K562 (cell line): ENCODE data around the gene ZC3H13. TPM values are rescaled to one million over a fixed set of nuclear protein-coding genes. Genes with fewer than 3 reads are reported as not detected.

ENCODE experiments used
- ATAC-seq: fragments of 200-7000 bp; cut with Tn5 transposase; 3 replicates; pipeline ENCODE4 v1.9.1; 2020; ENCODE audit warnings: moderate library complexity
- BruUV-seq: library from RNA; stranded (reverse); fragments of 400-500 nt; replicated peaks from 2 replicates; lab custom pipeline; 2021; lab: Mats Ljungman, UMichigan
- CTCF ChIA-PET: fragments of 300-600 bp; formaldehyde crosslinking; extraction: SDS; loops from one replicate; lab custom pipeline; 2021; ENCODE audit warnings: low intra/inter-chr PET ratio; lab: Yijun Ruan, JAX
- POLR2A ChIA-PET: fragments of 300-600, 350-650 bp; sonication (Branson Sonifier 250); formaldehyde crosslinking; extraction: SDS; loops from one replicate; lab custom pipeline; 2021; ENCODE audit warnings: antibody characterized with exemption, inconsistent platforms; lab: Yijun Ruan, JAX
- DNase-seq, 4 experiments: peaks; one replicate each; pipeline versions ENCODE4 v3.0.0 to v3.0.0-alpha.2; 2011 to 2018; ENCODE audit warnings: low spot score in 3 of 4, mixed read lengths in 3 of 4; ENCODE audit errors: extremely low read depth in 1 of 4
- FAIRE-seq: peaks from 2 replicates; lab custom pipeline; 2011; peaks lifted over from hg19 to GRCh38; lab: Jason Lieb, UNC
- H2AFZ ChIP-seq: 2 replicates; pipeline ENCODE4 v1.6.0; 2011; ENCODE audit warnings: low read depth, low read length, control low read depth, inconsistent platforms
- H3K27ac ChIP-seq: fragments of 200-600 bp; 3 replicates; pipeline ENCODE4 v1.8.0; 2011; ENCODE audit warnings: low read depth, mild to moderate bottlenecking, control low read depth, inconsistent platforms, low read length, moderate library complexity, mixed read lengths; ENCODE audit errors: extremely low read depth
- H3K27me3 ChIP-seq, 2 experiments: fragments of 300-600 bp in 1 of 2; 2 replicates in 1 of 2; 3 replicates in 1 of 2; pipeline versions ENCODE4 v1.6.0 to v1.8.0; 2011; ENCODE audit warnings: inconsistent platforms in 2 of 2, low read length in 2 of 2, mild to moderate bottlenecking in 1 of 2, mixed read lengths in 1 of 2, moderate library complexity in 1 of 2; ENCODE audit not compliant: control insufficient read depth in 2 of 2, insufficient read depth in 2 of 2
- H3K36me3 ChIP-seq: fragments of 300-600 bp; 3 replicates; pipeline ENCODE4 v1.8.0; 2011; ENCODE audit warnings: mild to moderate bottlenecking, low read length, inconsistent platforms; ENCODE audit not compliant: control insufficient read depth, insufficient read depth
- H3K4me1 ChIP-seq, 2 experiments: fragments of 200-600 bp in 1 of 2; replicated peaks in 1 of 2; 2 replicates in 1 of 2; 3 replicates in 1 of 2; pipeline versions ENCODE4 v1.5.1 to v1.8.0; 2011; ENCODE audit warnings: inconsistent platforms in 2 of 2, low read length in 2 of 2, mild to moderate bottlenecking in 1 of 2, mixed read lengths in 1 of 2, moderate library complexity in 1 of 2; ENCODE audit not compliant: control insufficient read depth in 2 of 2, insufficient read depth in 2 of 2
- H3K4me2 ChIP-seq: 2 replicates; pipeline ENCODE4 v1.6.1; 2011; ENCODE audit warnings: low read length, control low read depth, inconsistent platforms, mixed read lengths; ENCODE audit not compliant: insufficient read depth
- H3K4me3 ChIP-seq: fragments of 200-600 bp; sonication (generic), shearing (Covaris generic); 2 replicates; pipeline ENCODE4 v1.5.1; 2016; ENCODE audit warnings: control low read depth, inconsistent platforms
- H3K79me2 ChIP-seq: fragments of 200-600 bp; 3 replicates; pipeline ENCODE4 v1.8.0; 2011; ENCODE audit warnings: low read length, inconsistent platforms; ENCODE audit not compliant: control insufficient read depth, insufficient read depth
- H3K9ac ChIP-seq, 2 experiments: 2 replicates each; pipeline versions ENCODE4 v1.6.0 to v1.6.1; 2011; ENCODE audit warnings: low read depth in 2 of 2, low read length in 2 of 2, control low read depth in 1 of 2, inconsistent platforms in 1 of 2, mild to moderate bottlenecking in 1 of 2, mixed read lengths in 1 of 2; ENCODE audit not compliant: insufficient read depth in 1 of 2
- H3K9me1 ChIP-seq: one replicate; pipeline ENCODE4 v1.6.0; 2011; ENCODE audit warnings: inconsistent platforms, mild to moderate bottlenecking, low read length, moderate library complexity; ENCODE audit not compliant: control insufficient read depth, insufficient read depth
- H3K9me3 ChIP-seq: replicated peaks from 2 replicates; pipeline ENCODE4 v1.5.1; 2011; ENCODE audit warnings: low read depth, low read length, inconsistent platforms; ENCODE audit not compliant: control insufficient read depth, insufficient read depth
- H4K20me1 ChIP-seq: replicated peaks from 2 replicates; pipeline ENCODE4 v1.6.1; 2011; ENCODE audit warnings: low read length, inconsistent platforms, mixed read lengths; ENCODE audit not compliant: control insufficient read depth, insufficient read depth
- CBX1 ChIP-seq: sonication (generic); IDR thresholded peaks from 2 replicates; pipeline ENCODE4 v1.6.1; 2016; ENCODE audit warnings: antibody characterized with exemption, low read depth, mild to moderate bottlenecking
- ELF4 ChIP-seq: fragments of 450-650 bp; formaldehyde crosslinking; IDR thresholded peaks from 2 replicates; pipeline ENCODE4 v1.4.0; 2022; ENCODE audit warnings: missing genetic modification characterization
- SREBF2 ChIP-seq: sonication (generic); formaldehyde crosslinking; IDR thresholded peaks from 2 replicates; pipeline ENCODE4 v1.4.0; 2020; ENCODE audit warnings: mild to moderate bottlenecking, missing genetic modification reagents
- SRSF1 ChIP-seq: fragments of 200-400 bp; formaldehyde crosslinking; IDR thresholded peaks from 2 replicates; pipeline ENCODE4 v1.6.1; 2017; ENCODE audit warnings: mild to moderate bottlenecking, low read depth, low read length, moderate library complexity
- ZNF165 ChIP-seq: fragments of 250-450 bp; sonication (Bioruptor Pico); IDR thresholded peaks from 2 replicates; pipeline ENCODE4 v1.4.0; 2020; ENCODE audit warnings: borderline replicate concordance
- WGBS: fragments of 100-300 bp; shearing (Covaris generic); methylation state at CpG from one replicate; pipeline ENCODE4 v1.1.6; 2016; ENCODE audit warnings: low coverage, mixed read lengths; ENCODE audit not compliant: insufficient coverage; ENCODE audit errors: missing lambda C conversion rate; 5-methylcytosine and 5-hydroxymethylcytosine counted together
- in situ Hi-C: fragments of 300-500 bp; cut with MboI; formaldehyde crosslinking; loops from 4 replicates; pipeline ENCODE4 v1.15.0; 2018; ENCODE audit warnings: inconsistent platforms, mixed read lengths
- intact Hi-C: fragments of 100-400 bp; cut with micrococcal nuclease; formaldehyde crosslinking; loops from 2 replicates; pipeline ENCODE4 v1.14.2; 2022
- polyA plus RNA-seq, 8 experiments: library from polyadenylated mRNA; depleted of rRNA in 4 of 8; stranded (reverse) in 5 of 8; unstranded in 3 of 8; fragments of >200 nt; fragmentation: Nextera tagmentation in 2 of 8; fragmentation: Illumina TruSeq in 1 of 8; extraction: Ambion mirVana in 2 of 8; extraction: Trizol in 1 of 8; gene quantifications; 2 replicates each; pipeline versions ENCODE4 v1.2.1 to v1.2.3, GENCODE V29; 2011 to 2014; ENCODE audit warnings: inconsistent platforms in 1 of 8, missing spikeins in 1 of 8
- total RNA-seq, 7 experiments: library from RNA; depleted of rRNA in 6 of 7; stranded (reverse); fragments of >200 nt in 6 of 7; fragmentation: Illumina TruSeq in 2 of 7; extraction: Trizol in 2 of 7; gene quantifications; 2 replicates each; pipeline versions ENCODE4 v1.2.1 to v1.2.3, GENCODE V29; 2011 to 2021; ENCODE audit warnings: low replicate concordance in 1 of 7
- TF ChIP-seq, protein P1 (sequence below), 2 experiments: fragments of 450-650 bp in 1 of 2; sonication (generic) in 1 of 2; formaldehyde crosslinking; conservative IDR thresholded peaks; 2 replicates each; pipeline versions ENCODE4 v1.4.0 to v1.8.1; 2020 to 2022; ENCODE audit warnings: mild to moderate bottlenecking in 1 of 2, missing genetic modification reagents in 1 of 2
- TF ChIP-seq, protein P2 (sequence below), 3 experiments: IDR thresholded peaks in 2 of 3; conservative IDR thresholded peaks in 1 of 3; 2 replicates each; pipeline ENCODE4 v1.5.1; 2011 to 2012; ENCODE audit warnings: low read length in 3 of 3, mild to moderate bottlenecking in 3 of 3, control low read depth in 2 of 3, improper control_type of control experiment in 1 of 3, inconsistent platforms in 1 of 3, low read depth in 1 of 3, mixed read lengths in 1 of 3, moderate library complexity in 1 of 3; ENCODE audit not compliant: insufficient read depth in 2 of 3

ZC3H13 gene
- total and polyA plus RNA-seq, 9 of the 15 experiments (the other 6 are each of a cell fraction or from before 2014, with no cell fraction given), result 4.9 to 27.6 (median 12.1) TPM

DNA sequence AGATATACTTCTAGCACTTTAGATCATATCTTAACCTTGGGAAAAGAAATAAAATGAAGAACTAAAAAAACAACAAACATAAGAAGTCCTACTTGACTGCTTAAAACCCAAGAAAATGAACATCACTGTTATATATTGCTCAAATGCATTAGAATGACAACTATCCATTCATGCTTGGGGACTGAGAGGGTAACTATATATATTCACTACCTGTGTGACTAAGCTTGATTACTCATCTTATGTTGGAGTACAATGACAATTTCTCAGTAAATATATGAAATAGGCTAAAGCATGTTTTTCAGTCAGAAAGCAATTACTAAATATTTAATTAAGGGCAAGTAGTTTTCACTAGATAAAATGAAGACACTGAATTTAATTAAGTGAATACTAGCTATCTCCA lies 40.1 kb downstream of the ZC3H13 start:
- Histone ChIP-seq H3K4me2 (no peak overlapping the region), H3K9ac (no peak overlapping the region), H3K4me3 (no peak overlapping the region), H4K20me1 (no peaks in the 10 kb centered on the region), H3K36me3 (peaks cover 52% of the 10 kb centered on the region), H3K9me1 (no peaks in the 10 kb centered on the region), H3K27me3 (no peaks in the 10 kb centered on the region), H3K4me1 (no peaks in the 10 kb centered on the region)
- no peak for DNase-seq
- intact Hi-C loops (no loop called here), in situ Hi-C loops (no loop called here)
- POLR2A ChIA-PET, result no interaction called here
- CTCF ChIA-PET, result no interaction called here
- ATAC-seq, result no peak
- BruUV-seq, result no TSS peak
- TF ChIP-seq ELF4 (CRISPR knock-in tag) (no peak), SRSF1 (no peak), ZNF165 (no peak), SREBF2 (CRISPR knock-in tag) (no peak)
- TF ChIP-seq, protein P1, sequence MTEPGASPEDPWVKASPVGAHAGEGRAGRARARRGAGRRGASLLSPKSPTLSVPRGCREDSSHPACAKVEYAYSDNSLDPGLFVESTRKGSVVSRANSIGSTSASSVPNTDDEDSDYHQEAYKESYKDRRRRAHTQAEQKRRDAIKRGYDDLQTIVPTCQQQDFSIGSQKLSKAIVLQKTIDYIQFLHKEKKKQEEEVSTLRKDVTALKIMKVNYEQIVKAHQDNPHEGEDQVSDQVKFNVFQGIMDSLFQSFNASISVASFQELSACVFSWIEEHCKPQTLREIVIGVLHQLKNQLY (CRISPR knock-in tag; conservative IDR thresholded peaks at IDR 0.05), result no peak
- TF ChIP-seq, all 486 proteins: peak for 0
- no peaks in the 10 kb centered on the region for H3K79me2 ChIP-seq
- no peak overlapping the region for H3K27ac ChIP-seq
- H3K9me3 ChIP-seq, result no peaks in the 10 kb centered on the region
- no peak for FAIRE-seq
- no peak overlapping the region for H2AFZ ChIP-seq

DNA sequence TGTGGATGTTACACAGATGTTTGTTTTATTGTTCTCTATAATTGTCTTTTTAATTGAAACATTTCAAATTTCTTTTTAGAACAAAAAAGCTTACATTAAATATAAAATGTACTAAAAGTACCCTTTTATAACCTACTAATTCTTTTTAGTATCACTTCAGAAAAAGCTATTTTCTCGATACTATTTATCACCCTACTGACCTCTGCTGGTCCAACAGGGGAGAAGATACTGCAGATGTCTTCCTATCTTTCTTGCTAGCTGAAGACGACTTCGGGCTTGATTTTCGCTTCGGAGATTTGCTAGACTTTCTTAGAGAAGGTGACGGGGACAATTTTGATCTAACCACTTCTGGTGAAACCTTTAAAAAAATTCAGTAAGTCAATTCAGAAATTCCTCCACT lies 42.4 kb downstream of the ZC3H13 start:
- Histone ChIP-seq H3K36me3 (peaks cover 40% of the 10 kb centered on the region; the same call in 2 of the 3 replicates), H3K27me3 (no peaks in the 10 kb centered on the region), H3K9me3 (no peaks in the 10 kb centered on the region), H3K4me2 (no peak overlapping the region), H3K79me2 (no peaks in the 10 kb centered on the region), H3K4me1 (no peaks in the 10 kb centered on the region; a peak in 1 of 5 replicates), H3K9me1 (no peaks in the 10 kb centered on the region), H4K20me1 (no peaks in the 10 kb centered on the region), H3K9ac (no peak overlapping the region), H3K4me3 (no peak overlapping the region), H2AFZ (no peak overlapping the region), H3K27ac (no peak overlapping the region)
- intact Hi-C loops (no loop called here), in situ Hi-C loops (no loop called here)
- no TSS peak for BruUV-seq
- TF ChIP-seq CBX1, result no peak
- TF ChIP-seq, protein P2, sequence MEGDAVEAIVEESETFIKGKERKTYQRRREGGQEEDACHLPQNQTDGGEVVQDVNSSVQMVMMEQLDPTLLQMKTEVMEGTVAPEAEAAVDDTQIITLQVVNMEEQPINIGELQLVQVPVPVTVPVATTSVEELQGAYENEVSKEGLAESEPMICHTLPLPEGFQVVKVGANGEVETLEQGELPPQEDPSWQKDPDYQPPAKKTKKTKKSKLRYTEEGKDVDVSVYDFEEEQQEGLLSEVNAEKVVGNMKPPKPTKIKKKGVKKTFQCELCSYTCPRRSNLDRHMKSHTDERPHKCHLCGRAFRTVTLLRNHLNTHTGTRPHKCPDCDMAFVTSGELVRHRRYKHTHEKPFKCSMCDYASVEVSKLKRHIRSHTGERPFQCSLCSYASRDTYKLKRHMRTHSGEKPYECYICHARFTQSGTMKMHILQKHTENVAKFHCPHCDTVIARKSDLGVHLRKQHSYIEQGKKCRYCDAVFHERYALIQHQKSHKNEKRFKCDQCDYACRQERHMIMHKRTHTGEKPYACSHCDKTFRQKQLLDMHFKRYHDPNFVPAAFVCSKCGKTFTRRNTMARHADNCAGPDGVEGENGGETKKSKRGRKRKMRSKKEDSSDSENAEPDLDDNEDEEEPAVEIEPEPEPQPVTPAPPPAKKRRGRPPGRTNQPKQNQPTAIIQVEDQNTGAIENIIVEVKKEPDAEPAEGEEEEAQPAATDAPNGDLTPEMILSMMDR (IDR thresholded peaks at IDR 0.05 in 2 of 3, conservative IDR thresholded peaks at IDR 0.05 in 1 of 3; ENCODE audit: insufficient read depth in 2 of 3, low read depth in 1 of 3, low read length in 3 of 3), result peak in 1 of 3 experiments; percentile 18; a peak in 3 of 6 replicates
- ChIA-PET POLR2A (interaction anchor here (1.1 kb wide), 1 partner anchor 12 kb away, joined by 4 read pairs; no protein-coding TSS in a partner anchor), CTCF (no interaction called here)
- ATAC-seq (no peak), DNase-seq (peak in 1 of 4 experiments; percentile 3), FAIRE-seq (no peak)
- 84% methylated on average over 6 of the region's 6 CpGs for WGBS
